Fibroblast of upper back skin (primary cell): Measurements from ENCODE around the gene EFNA5.
"Not testable (repeated sequence)": the region's sequence is repeated elsewhere in the genome, so short reads cannot be mapped to it uniquely, and the experiment has no call there.

Source experiments
- DNase-seq: peaks from one replicate; pipeline ENCODE4 v3.0.0-alpha.2; 2013

Gene EFNA5

DNA sequence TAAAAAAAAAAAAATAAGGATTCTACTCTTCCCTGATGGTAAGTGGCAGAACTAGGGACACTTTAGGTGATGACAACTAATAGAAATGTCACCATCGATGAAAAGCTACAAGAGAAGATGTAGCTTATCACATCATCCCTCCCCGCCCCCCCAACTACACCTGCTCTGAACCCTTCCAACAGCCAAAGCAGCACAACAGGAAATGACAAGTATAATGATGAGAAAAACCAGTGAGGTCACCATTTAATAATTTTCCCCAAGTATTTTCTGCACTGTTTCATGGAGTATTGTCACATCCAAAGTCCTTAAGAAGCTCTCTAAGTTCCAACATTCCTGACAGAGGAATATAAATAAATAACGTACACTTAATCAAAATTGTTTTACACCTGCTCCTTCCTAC lies 221.4 kb downstream of the EFNA5 start:
- no peak for DNase-seq

DNA sequence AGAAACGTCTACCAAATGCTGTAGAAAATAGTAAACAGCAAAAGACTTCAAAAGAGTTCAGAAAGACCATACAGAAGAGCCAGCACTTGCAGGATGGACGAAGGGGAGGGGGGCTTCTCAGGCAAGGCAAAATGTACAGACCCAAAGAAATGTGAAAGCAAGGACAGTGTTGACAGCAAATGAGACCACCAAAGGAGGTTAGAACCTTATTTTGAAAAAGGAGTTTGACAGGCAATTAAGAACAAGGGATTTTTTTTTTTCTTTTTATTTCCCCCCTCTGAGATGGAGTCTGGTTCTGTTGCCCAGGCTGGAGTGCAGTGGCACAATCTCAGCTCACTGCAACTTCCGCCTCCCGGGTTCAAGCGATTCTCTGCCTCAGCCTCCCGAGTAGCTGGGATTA lies 223.2 kb downstream of the EFNA5 start:
- no peak for DNase-seq

GRCh38 chr5:107446972-107447371 lies 223.8 kb downstream of the EFNA5 start:
- no peak for DNase-seq

- peak; percentile 32 for DNase-seq
Observed at GRCh38 chr5:107444300-107444699, 226.4 kb downstream of the EFNA5 start.

DNA sequence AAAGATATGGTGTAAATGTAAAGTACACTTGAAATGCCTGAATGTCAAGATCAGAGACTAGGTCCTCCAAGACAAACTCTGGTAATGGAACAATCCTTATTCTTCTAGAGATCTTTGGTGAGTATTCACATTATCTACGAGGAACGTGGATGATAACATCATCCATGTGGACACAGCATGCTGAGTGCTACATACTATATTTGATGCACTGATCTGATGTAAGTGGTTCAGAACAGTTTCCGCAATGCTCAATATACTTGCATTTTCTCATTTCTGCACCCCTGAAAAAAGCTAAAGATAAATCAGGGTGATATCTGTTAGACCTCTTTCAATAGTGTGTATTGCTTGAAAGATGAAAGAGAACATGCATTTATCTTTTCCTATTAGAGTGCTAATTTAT lies 226.8 kb downstream of the EFNA5 start:
- no peak for DNase-seq

GRCh38 chr5:107442452-107442851 lies 228.3 kb downstream of the EFNA5 start:
- no peak for DNase-seq

GRCh38 chr5:107439832-107440231 lies 230.9 kb downstream of the EFNA5 start:
- no peak for DNase-seq

GRCh38 chr5:107437986-107438510 lies 232.7 kb downstream of the EFNA5 start:
- DNase-seq = no peak

- no peak for DNase-seq
Observed at GRCh38 chr5:107437154-107437553, 233.6 kb downstream of the EFNA5 start.

GRCh38 chr5:107436201-107436600 lies 234.5 kb downstream of the EFNA5 start:
- no peak for DNase-seq

- DNase-seq = no peak
Observed at GRCh38 chr5:107435061-107435460, 235.7 kb downstream of the EFNA5 start.

DNA sequence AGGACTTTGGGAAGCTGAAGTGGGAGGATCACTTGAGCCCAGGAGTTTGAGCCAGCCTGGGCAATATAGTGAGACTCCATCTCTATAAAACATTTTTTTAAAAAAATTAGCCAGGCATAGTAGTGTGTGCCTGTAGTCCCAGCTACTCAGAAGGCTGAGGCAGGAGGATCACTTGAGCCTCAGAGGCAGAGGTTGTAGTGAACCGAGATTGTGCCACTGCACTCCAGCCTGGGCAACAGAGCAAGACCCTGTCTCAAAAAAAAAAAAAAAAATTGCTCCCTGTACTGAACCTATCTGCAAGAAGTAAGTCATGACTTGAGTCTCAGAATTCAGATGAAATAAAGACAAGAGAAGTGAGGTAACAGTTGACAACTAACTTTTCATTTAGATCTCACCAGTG lies 237.1 kb downstream of the EFNA5 start:
- DNase-seq = not testable (repeated sequence)

GRCh38 chr5:107431998-107432397 lies 238.7 kb downstream of the EFNA5 start:
- DNase-seq = peak; percentile 57

DNA sequence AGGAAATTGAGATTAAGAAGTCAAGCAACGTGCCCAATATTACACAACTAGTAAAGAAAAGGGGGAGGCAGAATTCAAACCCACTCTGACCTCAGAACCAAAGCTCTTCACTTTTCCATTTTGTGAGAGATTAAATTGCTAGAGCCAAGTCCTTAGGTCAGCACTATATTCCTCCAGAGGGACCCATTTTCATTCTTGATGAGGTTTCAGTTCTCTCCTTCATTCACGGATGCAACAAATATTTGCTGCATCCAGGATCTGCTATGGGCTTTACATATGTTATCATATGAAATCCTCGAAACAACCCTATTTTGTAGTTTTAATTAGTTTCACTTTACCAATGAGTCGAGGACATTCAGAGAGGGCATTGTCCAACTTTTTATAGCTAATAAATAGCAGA lies 239.2 kb downstream of the EFNA5 start:
- DNase-seq = no peak

- no peak for DNase-seq
Observed at GRCh38 chr5:107430071-107430625, 240.6 kb downstream of the EFNA5 start.

DNA sequence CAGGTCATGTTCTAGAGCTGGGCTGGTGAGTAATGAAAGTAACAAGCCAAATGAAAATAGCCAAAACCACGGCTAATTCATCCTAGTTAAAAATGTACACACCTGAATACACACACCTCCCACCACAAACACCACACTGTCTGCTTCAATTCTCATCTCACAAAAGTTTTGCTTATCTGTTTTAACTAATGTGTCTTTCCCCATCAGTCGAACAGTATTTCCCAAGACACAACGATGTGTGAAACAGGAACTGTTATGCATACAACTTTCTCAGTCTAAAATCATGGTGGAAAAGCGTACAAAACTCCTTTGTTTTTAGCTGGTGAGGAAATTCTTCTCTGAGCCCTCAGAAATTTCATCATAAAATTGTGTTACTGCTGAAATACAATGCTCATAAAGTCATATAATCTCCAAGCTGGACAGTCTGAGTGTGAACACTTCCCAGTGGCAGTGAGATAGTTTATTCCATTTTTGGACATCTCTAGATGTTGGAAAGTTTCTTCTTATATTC lies 242.4 kb downstream of the EFNA5 start:
- DNase-seq = no peak

- no peak for DNase-seq
Observed at GRCh38 chr5:107426872-107427271, 243.9 kb downstream of the EFNA5 start.

DNA sequence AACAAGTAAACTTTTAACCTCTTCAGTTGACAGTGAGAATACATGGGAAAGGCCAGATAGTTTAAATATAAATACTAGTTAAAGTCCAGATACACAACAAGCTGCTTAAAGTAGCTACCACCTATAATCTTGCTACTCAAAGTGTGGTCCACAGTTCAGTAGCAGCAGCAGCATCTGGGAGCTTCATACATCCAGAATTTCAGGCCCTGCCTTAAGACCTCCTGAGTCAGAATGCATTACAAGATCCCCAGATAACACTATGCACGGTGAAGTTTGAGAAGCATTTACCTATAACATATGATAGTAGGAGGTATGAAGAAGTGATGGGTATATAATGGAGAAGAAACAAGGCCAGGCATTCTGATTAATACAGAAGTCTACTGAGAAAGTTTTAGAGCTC lies 244.5 kb downstream of the EFNA5 start:
- DNase-seq = no peak

- peak; percentile 79 for DNase-seq
Observed at GRCh38 chr5:107425541-107426031, 245.2 kb downstream of the EFNA5 start.

- DNase-seq = no peak
Observed at GRCh38 chr5:107424491-107424890, 246.2 kb downstream of the EFNA5 start.

GRCh38 chr5:107422494-107422893 lies 248.2 kb downstream of the EFNA5 start:
- DNase-seq = no peak

DNA sequence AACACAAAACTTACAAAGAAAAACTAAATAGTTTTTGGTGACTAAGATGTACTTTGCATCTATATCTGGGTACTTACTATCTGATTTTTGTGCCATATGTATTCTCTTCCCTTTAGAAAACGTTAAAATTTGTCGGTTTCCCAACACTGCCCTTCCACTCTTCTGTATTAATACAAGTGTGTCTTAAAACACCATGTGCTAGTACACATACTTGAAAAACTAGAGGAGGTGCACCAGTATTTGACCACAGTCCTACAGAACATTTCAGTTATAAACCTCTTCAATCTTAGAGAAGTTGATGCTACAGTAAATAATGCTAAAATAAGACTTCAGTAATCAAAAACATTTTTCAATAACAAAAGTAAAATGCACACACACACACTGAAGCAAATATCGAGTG lies 251.2 kb downstream of the EFNA5 start:
- DNase-seq = no peak

DNA sequence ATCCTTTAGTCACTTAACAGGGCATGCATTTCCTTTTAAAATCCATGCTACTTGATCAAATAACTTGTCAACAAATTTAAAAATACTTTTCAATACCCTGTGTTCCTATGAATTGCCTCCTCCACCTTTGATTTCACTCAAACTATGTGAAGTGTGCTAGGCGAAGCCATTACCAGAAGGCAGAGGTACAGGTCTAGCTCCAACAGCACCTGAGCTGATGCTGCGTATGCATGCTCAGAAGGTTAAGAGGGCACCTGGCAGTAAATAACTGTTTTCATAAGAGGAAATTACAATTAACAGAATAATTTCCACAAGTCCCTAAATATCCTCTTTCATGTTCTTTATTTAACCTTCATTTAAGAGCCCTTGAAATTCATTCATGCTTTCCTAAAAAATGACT lies 251.8 kb downstream of the EFNA5 start:
- DNase-seq = no peak

DNA sequence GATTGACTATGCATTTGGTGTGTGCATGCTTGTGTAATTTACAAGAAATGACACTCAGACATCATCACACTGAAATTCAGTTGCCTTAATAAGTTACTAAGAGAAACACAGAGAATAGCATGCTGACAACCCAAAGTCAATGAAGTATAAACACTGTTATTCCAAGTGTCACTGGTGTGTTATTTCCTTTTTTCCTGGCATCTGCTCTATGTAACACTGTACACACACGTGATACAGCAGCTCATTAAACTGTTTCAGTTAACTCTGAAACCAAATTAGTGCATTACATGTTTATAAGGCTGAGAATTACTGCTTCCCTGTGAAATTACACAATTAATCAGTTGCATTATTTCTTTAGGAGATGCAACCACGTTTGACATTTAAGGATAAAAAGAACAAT lies 252.7 kb downstream of the EFNA5 start:
- DNase-seq = no peak

- DNase-seq = no peak
Observed at GRCh38 chr5:107415762-107416161, 255.0 kb downstream of the EFNA5 start.
